Fibroblast of mammary gland (primary cell): Measurements from ENCODE around the gene IFNA6.
A peak's percentile ranks its signal among the peaks of the same experiment; 100 is the strongest.

Experiments
- DNase-seq: peaks from one replicate; pipeline ENCODE4 v3.0.0-alpha.2; 2010; ENCODE audit warnings: low read depth
- H3K4me3 ChIP-seq: 2 replicates; pipeline ENCODE4 v1.5.1; 2011; ENCODE audit warnings: low read depth, mild to moderate bottlenecking, low read length, moderate library complexity; ENCODE audit not compliant: control insufficient read depth
- CTCF ChIP-seq: conservative IDR thresholded peaks from 2 replicates; pipeline ENCODE4 v1.5.1; 2011; ENCODE audit warnings: low read depth, low read length, inconsistent platforms; ENCODE audit not compliant: control insufficient read depth, insufficient read depth

The IFNA6 gene

GRCh38 chr9:21348430-21348970 is 2.2 kb downstream of the IFNA6 start:
- no peak overlapping the region for H3K4me3 ChIP-seq
- no peak for TF ChIP-seq CTCF
- DNase-seq: no peak

GRCh38 chr9:21340735-21341134 is 10.0 kb downstream of the IFNA6 start:
- no peak for DNase-seq
- no peak for TF ChIP-seq CTCF
- H3K4me3 ChIP-seq: no peak overlapping the region

GRCh38 chr9:21336457-21336856 is 14.2 kb downstream of the IFNA6 start:
- TF ChIP-seq CTCF: no peak
- no peak overlapping the region for H3K4me3 ChIP-seq
- DNase-seq: no peak

GRCh38 chr9:21334701-21335632 is 15.7 kb downstream of the IFNA6 start, which contains the start of gene KLHL9:
Gene KLHL9, minus strand, starts transcription at chr9:21335404. Its CDS starts 545 bp downstream, at chr9:21334859.
- peak; percentile 89 for DNase-seq
- no peak for TF ChIP-seq CTCF
- H3K4me3 ChIP-seq: peak within 1 kb of the TSS; percentile 88

GRCh38 chr9:21333226-21333625 is 17.5 kb downstream of the IFNA6 start:
- DNase-seq: no peak
- TF ChIP-seq CTCF: no peak
- peak overlapping the region; percentile 8 for H3K4me3 ChIP-seq

GRCh38 chr9:21331676-21332402 is 18.8 kb downstream of the IFNA6 start:
- peak overlapping the region; percentile 14 for H3K4me3 ChIP-seq
- TF ChIP-seq CTCF: no peak
- DNase-seq: no peak
